Measurements from ENCODE around the gene GH1.
"Not testable (repeated sequence)": the region's sequence is repeated elsewhere in the genome, so short reads cannot be mapped to it uniquely, and the experiment has no call there.

DNA sequence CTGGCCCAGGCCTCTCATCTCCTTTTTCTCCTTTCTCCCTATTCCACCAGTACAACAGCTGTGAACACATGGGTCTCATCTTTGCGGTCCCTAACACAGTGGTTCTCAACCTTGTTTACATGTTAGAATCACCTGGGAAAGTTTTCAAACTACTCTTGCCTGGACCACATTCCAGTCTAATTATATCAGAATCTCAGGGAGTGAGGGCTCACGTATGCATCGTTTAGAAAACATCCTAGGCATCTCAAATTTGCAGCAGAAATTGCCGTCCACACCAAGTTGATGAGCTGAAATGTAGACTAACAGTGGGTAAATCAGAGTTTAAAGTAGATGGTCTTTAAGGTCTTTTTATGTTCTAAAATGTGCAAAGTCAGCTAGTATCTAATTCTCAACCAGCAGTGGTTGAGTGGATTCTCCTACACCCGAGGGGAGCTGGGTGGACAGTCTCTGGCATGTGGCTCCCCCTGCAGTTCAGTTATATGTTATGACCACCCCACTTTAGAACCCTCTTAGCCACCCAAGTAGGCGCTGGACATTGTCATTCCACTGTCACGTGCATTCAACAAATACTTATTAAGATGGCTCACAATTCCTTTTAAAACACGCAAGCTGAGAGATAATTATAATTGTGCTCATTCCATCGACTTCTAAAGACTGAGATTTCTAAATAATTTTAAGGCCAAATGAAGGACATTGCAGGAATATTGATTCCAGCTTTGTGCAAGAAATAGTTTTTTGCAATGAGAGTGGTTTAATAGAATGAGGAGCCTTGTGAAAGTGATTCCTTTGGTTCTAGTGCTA is 48.9 kb downstream of the GH1 start:
- TF ChIP-seq, protein P1, sequence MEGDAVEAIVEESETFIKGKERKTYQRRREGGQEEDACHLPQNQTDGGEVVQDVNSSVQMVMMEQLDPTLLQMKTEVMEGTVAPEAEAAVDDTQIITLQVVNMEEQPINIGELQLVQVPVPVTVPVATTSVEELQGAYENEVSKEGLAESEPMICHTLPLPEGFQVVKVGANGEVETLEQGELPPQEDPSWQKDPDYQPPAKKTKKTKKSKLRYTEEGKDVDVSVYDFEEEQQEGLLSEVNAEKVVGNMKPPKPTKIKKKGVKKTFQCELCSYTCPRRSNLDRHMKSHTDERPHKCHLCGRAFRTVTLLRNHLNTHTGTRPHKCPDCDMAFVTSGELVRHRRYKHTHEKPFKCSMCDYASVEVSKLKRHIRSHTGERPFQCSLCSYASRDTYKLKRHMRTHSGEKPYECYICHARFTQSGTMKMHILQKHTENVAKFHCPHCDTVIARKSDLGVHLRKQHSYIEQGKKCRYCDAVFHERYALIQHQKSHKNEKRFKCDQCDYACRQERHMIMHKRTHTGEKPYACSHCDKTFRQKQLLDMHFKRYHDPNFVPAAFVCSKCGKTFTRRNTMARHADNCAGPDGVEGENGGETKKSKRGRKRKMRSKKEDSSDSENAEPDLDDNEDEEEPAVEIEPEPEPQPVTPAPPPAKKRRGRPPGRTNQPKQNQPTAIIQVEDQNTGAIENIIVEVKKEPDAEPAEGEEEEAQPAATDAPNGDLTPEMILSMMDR (IDR thresholded peaks at IDR 0.05; ENCODE audit: low read length) = peak; percentile 46
- TF ChIP-seq EZH2 (IDR thresholded peaks at IDR 0.05; ENCODE audit: borderline replicate concordance, low read length) = not testable (repeated sequence)

Measured in OCI-LY1 (cell line).